ENCODE measurements around the gene L3MBTL4.

The L3MBTL4 gene

DNA sequence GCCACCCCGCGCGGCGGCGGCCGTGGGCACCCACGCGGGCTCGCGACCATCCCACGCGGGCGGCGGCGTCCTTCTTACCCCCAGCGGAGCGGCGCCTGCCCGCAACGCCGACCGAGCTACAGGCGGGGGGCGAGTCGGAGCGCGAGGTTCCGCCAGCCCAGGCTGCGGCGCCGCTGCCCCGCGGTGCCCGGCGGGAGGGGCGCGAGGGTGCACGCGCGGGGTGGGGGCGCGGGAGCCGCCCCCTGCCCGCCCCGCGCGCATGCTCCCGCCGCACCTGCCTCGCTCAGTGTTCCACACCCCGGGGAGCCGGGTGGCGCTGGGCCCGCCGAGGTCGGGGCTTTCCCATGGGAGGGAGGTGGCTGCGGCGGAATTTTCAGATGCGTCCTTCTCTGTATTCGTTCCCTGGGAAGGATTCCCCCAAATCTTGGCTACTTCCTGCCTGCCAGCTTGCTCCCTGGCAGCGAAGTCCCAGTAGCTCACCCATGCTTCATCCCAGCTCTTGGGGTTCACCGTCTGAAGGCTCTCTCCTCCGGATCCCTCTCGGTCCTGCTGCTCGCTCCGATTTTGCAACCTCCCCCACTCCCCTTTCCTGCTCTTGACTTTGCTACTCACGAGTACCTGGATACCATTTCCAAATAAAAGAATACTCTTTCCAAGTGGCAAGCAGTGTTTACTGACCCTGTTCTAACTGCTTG lies at the start of gene L3MBTL4:
Gene L3MBTL4 (minus strand): TSS at position 189 of the 695 bp plus-strand sequence. CDS start 103,286 bp downstream, outside the sequence.
- H3K27ac ChIP-seq = no peak within 1 kb of the TSS
- H3K4me3 ChIP-seq (ENCODE audit: low read depth, low read length) = peak within 1 kb of the TSS; percentile 48
- in situ Hi-C loops (cut with HindIII; ENCODE audit: low pct_ligation_motif_present, low sequenced_read_pairs) = no loop called here

DNA sequence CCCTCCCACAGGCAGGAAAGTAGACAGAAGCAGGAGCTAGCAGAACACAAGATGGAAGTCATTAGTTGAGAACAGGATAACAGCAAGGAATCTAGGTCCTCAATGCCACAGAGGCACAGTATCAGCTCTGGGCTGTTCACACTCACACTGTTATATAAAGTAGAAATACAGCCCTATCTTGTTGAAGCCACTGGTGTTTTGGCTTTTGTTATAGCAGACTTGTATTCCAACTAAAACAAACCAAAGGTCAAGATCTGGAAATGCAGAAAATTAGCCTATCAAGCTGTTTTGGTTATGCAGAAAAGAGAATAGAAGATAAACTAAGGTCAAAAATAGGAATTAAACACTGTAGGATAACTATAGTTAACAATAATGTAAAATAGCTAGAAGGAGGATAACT lies 37.5 kb upstream of the L3MBTL4 start:
- in situ Hi-C loops (cut with HindIII; ENCODE audit: low pct_ligation_motif_present, low sequenced_read_pairs) = no loop called here
- H3K27ac ChIP-seq = no peak overlapping the region
- H3K4me3 ChIP-seq (ENCODE audit: low read depth, low read length) = no peak overlapping the region
- no peak for DNase-seq
- H3K36me3 ChIP-seq (replicated peaks) = no peaks in the 10 kb centered on the region
- no peaks in the 10 kb centered on the region for H3K27me3 ChIP-seq (replicated peaks)
- TF ChIP-seq, protein P1, sequence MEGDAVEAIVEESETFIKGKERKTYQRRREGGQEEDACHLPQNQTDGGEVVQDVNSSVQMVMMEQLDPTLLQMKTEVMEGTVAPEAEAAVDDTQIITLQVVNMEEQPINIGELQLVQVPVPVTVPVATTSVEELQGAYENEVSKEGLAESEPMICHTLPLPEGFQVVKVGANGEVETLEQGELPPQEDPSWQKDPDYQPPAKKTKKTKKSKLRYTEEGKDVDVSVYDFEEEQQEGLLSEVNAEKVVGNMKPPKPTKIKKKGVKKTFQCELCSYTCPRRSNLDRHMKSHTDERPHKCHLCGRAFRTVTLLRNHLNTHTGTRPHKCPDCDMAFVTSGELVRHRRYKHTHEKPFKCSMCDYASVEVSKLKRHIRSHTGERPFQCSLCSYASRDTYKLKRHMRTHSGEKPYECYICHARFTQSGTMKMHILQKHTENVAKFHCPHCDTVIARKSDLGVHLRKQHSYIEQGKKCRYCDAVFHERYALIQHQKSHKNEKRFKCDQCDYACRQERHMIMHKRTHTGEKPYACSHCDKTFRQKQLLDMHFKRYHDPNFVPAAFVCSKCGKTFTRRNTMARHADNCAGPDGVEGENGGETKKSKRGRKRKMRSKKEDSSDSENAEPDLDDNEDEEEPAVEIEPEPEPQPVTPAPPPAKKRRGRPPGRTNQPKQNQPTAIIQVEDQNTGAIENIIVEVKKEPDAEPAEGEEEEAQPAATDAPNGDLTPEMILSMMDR (IDR thresholded peaks at IDR 0.05; ENCODE audit: low read depth, low read length, missing control alignments) = no peak

More for the DNA sequence above, at the start of gene L3MBTL4:
- TF ChIP-seq, protein P1 (IDR thresholded peaks at IDR 0.05; ENCODE audit: low read depth, low read length, missing control alignments) = no peak
- H3K36me3 ChIP-seq (replicated peaks) = no peaks in the 10 kb centered on the region
- DNase-seq = no peak
- H3K27me3 ChIP-seq (replicated peaks) = peaks cover 16% of the 10 kb centered on the region

DNA sequence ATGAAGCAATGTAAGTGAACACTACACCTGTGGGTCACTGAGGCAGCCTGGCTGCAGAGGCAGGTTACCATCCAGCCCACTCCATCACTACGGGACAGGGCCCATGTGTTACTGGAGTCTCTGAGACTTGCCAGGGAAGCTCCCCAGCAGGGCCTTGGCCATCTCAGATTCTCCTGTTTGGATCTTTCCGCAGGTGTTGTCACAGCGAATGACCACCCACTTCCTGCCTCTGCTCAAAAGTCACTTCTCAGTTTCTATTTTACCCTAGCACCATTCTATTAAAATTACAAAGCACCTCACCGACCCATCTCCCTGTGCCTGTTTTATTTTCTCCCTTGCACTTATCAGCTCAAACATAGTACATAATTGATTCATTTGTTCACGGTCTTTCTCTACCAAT lies 34.5 kb upstream of the L3MBTL4 start:
- H3K27ac ChIP-seq = no peak overlapping the region
- no peaks in the 10 kb centered on the region for H3K27me3 ChIP-seq (replicated peaks)
- TF ChIP-seq, protein P1 (IDR thresholded peaks at IDR 0.05; ENCODE audit: low read depth, low read length, missing control alignments) = no peak
- no peak overlapping the region for H3K4me3 ChIP-seq (ENCODE audit: low read depth, low read length)
- no peaks in the 10 kb centered on the region for H3K36me3 ChIP-seq (replicated peaks)
- in situ Hi-C loops (cut with HindIII; ENCODE audit: low pct_ligation_motif_present, low sequenced_read_pairs) = no loop called here
- no peak for DNase-seq

DNA sequence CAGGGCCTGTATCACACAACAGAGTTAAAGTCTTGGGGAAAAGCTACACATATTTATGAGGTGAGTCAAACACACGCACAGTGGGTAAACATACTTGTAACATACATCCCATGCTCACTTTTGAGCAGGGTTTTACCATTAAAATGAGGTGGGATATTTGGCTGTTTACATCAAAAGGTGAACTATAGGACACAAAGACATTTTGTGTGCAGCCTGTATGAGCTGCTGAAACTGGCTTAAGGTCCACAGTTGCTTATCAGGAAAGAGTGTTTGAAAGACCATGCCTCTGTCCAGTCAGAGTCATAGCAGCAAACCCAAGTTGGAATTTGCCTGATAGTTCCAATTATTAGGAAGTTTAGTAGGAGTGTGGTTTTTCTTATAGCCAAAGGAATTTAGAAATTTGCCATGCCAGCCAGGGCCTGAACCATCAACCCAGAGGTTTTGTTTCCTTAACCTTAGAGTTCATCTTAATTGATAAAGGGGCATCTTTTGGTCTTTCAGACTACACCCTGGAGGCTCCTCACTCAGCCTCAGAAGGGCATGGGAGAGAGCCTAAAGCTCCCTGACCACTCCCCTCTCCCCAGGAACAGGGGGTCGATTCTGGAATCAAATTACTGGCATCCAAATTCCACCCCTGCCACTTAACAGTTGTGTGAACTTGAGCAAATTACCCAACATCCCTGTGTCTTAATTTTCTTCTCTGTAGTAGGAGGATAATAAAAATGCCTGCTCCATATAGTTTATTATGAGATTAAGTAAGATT lies 29.9 kb upstream of the L3MBTL4 start:
- TF ChIP-seq, protein P1 (IDR thresholded peaks at IDR 0.05; ENCODE audit: low read depth, low read length, missing control alignments) = no peak
- no peak for DNase-seq
- H3K36me3 ChIP-seq (replicated peaks) = no peaks in the 10 kb centered on the region
- no peaks in the 10 kb centered on the region for H3K27me3 ChIP-seq (replicated peaks)
- H3K4me3 ChIP-seq (ENCODE audit: low read depth, low read length) = no peak overlapping the region
- no peak overlapping the region for H3K27ac ChIP-seq
- in situ Hi-C loops (cut with HindIII; ENCODE audit: low pct_ligation_motif_present, low sequenced_read_pairs) = no loop called here

DNA sequence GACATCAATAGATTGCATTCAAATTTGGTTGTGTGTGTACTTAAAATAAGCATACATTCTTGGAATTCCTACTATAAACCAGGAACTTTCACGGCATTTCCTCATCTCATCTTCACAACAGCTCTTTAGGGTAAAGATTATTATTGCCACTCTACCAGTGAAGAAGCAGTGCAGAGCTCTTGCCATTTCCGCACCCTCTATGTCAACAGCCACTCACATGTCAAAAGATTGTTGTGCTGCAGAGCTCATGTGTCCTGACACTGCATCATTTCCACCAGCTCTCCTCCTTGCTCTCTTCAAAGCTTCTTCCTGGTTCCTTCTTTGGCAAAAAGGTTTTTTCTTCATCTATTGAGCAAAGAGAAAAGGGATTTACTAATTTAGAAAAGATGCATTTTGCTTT lies 26.5 kb upstream of the L3MBTL4 start:
- no peak overlapping the region for H3K27ac ChIP-seq
- TF ChIP-seq, protein P1 (IDR thresholded peaks at IDR 0.05; ENCODE audit: low read depth, low read length, missing control alignments) = no peak
- in situ Hi-C loops (cut with HindIII; ENCODE audit: low pct_ligation_motif_present, low sequenced_read_pairs) = no loop called here
- no peak overlapping the region for H3K4me3 ChIP-seq (ENCODE audit: low read depth, low read length)
- H3K36me3 ChIP-seq (replicated peaks) = no peaks in the 10 kb centered on the region
- H3K27me3 ChIP-seq (replicated peaks) = no peaks in the 10 kb centered on the region
- DNase-seq = no peak
